ENCODE data around the gene STAU1.
A peak's percentile ranks its signal among the peaks of the same experiment; 100 is the strongest.

Gene STAU1

GRCh38 chr20:49187330-49187850, 744 bp downstream of the STAU1 start:
- H3K23ac ChIP-seq (ENCODE audit: low read length): peak overlapping the region; percentile 25
- H3K9ac ChIP-seq (ENCODE audit: low read length): peak overlapping the region; percentile 85
- no peak overlapping the region for H2AFZ ChIP-seq (ENCODE audit: insufficient read depth, low read length, poor library complexity)
- peak overlapping the region; percentile 94 for H4K91ac ChIP-seq (ENCODE audit: low read depth, low read length)
- peak overlapping the region; percentile 95 for H3K4ac ChIP-seq (ENCODE audit: low read depth, low read length)
- peak overlapping the region; percentile 89 for H3K4me3 ChIP-seq (ENCODE audit: low read depth, low read length)
- H3K79me2 ChIP-seq (ENCODE audit: control insufficient read depth, insufficient read depth, low read length, poor library complexity): peaks cover 21% of the 10 kb centered on the region
- DNase-seq: no peak
- peak overlapping the region; percentile 95 for H3K4me2 ChIP-seq (ENCODE audit: low read length)
- no peak overlapping the region for H2BK12ac ChIP-seq (ENCODE audit: low read length)
- no CpG with 5 or more reads among the region's 29 CpGs for WGBS (ENCODE audit: extremely low coverage, insufficient coverage, insufficient read length)
- H3K9me3 ChIP-seq (ENCODE audit: insufficient read depth, low read depth, low read length): no peaks in the 10 kb centered on the region
- H4K12ac ChIP-seq (ENCODE audit: low read depth, low read length): no peak overlapping the region
- H2AK5ac ChIP-seq (ENCODE audit: low read length): no peak overlapping the region
- H4K8ac ChIP-seq (ENCODE audit: low read depth, low read length): peak overlapping the region; percentile 95
- H3K27me3 ChIP-seq (ENCODE audit: insufficient read depth, low read length): no peaks in the 10 kb centered on the region
- no peaks in the 10 kb centered on the region for H3K4me1 ChIP-seq (ENCODE audit: control insufficient read depth in 1 of 2, insufficient read depth in 2 of 2, low read length in 2 of 2)
- H2BK120ac ChIP-seq (ENCODE audit: insufficient read depth, low read length, poor library complexity): peak overlapping the region; percentile 58
- H3K14ac ChIP-seq (ENCODE audit: low read length): peak overlapping the region; percentile 96
- peaks cover 2 to 5% of the 10 kb centered on the region in 2 experiments for H3K36me3 ChIP-seq (ENCODE audit: control insufficient read depth in 1 of 2, insufficient read depth in 2 of 2, low read length in 2 of 2)
- H3K79me1 ChIP-seq (ENCODE audit: low read length): peaks cover 8% of the 10 kb centered on the region
- H3K18ac ChIP-seq (ENCODE audit: low read length): peak overlapping the region; percentile 97
- peak overlapping the region; percentile 88 for H3K27ac ChIP-seq (ENCODE audit: low read depth, low read length)
- H2BK5ac ChIP-seq (ENCODE audit: low read depth, low read length, poor library complexity): peak overlapping the region; percentile 96

DNA sequence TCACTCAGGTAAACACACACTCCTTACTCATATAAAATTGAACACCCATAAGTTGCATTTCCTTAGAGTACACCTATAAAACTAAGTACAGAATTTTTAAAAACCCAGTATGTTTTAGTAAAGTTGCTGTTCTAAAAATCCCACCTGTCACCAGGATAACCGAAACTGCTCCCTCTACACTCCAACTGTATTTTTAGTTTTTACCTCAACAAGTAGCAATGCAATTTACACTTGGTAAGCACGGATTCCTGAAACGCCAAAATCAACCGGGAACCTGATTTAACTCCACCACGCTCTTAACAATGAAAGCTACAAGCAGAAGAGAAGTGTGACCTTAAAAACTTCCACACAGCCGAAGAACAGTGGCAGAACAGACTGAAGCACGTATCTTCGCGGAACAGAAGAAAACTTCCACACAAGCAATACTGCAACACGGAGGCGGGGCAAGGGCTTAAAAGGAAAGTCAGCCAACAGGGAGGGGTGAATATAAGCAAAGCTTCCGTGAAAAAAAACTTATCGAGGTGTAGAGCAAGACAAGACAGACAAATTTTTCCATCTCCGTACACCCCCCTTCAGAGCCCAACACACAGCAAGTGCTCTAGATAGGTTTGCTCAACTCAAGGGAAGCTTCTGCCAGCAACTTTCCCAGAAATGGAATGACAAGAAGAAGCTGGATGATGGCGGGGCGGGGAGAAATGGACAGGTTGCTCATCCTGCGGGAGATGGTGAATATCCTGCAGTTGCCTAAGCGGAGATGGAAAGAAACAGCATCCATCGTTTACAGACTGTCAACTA, 1.4 kb downstream of the STAU1 start:
- H3K18ac ChIP-seq (ENCODE audit: low read length): peak overlapping the region; percentile 23
- no peak overlapping the region for H3K23ac ChIP-seq (ENCODE audit: low read length)
- DNase-seq: peak; percentile 54 to 55
- H3K9ac ChIP-seq (ENCODE audit: low read length): peak overlapping the region; percentile 85
- no peaks in the 10 kb centered on the region for H3K9me3 ChIP-seq (ENCODE audit: insufficient read depth, low read depth, low read length)
- peak overlapping the region; percentile 95 for H3K4ac ChIP-seq (ENCODE audit: low read depth, low read length)
- no peak overlapping the region for H4K12ac ChIP-seq (ENCODE audit: low read depth, low read length)
- H3K4me1 ChIP-seq (ENCODE audit: control insufficient read depth in 1 of 2, insufficient read depth in 2 of 2, low read length in 2 of 2): no peaks in the 10 kb centered on the region
- no peak overlapping the region for H2AK5ac ChIP-seq (ENCODE audit: low read length)
- peak overlapping the region; percentile 95 for H3K4me2 ChIP-seq (ENCODE audit: low read length)
- no CpG with 5 or more reads among the region's 19 CpGs for WGBS (ENCODE audit: extremely low coverage, insufficient coverage, insufficient read length)
- no peak overlapping the region for H2BK12ac ChIP-seq (ENCODE audit: low read length)
- peak overlapping the region; percentile 89 for H3K4me3 ChIP-seq (ENCODE audit: low read depth, low read length)
- H3K14ac ChIP-seq (ENCODE audit: low read length): no peak overlapping the region
- H3K27me3 ChIP-seq (ENCODE audit: insufficient read depth, low read length): no peaks in the 10 kb centered on the region
- H3K79me2 ChIP-seq (ENCODE audit: control insufficient read depth, insufficient read depth, low read length, poor library complexity): peaks cover 21% of the 10 kb centered on the region
- no peak overlapping the region for H2BK5ac ChIP-seq (ENCODE audit: low read depth, low read length, poor library complexity)
- H2BK120ac ChIP-seq (ENCODE audit: insufficient read depth, low read length, poor library complexity): no peak overlapping the region
- H3K27ac ChIP-seq (ENCODE audit: low read depth, low read length): no peak overlapping the region
- H2AFZ ChIP-seq (ENCODE audit: insufficient read depth, low read length, poor library complexity): peak overlapping the region; percentile 30
- H3K79me1 ChIP-seq (ENCODE audit: low read length): peaks cover 8% of the 10 kb centered on the region
- H4K91ac ChIP-seq (ENCODE audit: low read depth, low read length): no peak overlapping the region
- no peak overlapping the region for H4K8ac ChIP-seq (ENCODE audit: low read depth, low read length)
- H3K36me3 ChIP-seq (ENCODE audit: control insufficient read depth in 1 of 2, insufficient read depth in 2 of 2, low read length in 2 of 2): peaks cover 2 to 5% of the 10 kb centered on the region in 2 experiments

DNA sequence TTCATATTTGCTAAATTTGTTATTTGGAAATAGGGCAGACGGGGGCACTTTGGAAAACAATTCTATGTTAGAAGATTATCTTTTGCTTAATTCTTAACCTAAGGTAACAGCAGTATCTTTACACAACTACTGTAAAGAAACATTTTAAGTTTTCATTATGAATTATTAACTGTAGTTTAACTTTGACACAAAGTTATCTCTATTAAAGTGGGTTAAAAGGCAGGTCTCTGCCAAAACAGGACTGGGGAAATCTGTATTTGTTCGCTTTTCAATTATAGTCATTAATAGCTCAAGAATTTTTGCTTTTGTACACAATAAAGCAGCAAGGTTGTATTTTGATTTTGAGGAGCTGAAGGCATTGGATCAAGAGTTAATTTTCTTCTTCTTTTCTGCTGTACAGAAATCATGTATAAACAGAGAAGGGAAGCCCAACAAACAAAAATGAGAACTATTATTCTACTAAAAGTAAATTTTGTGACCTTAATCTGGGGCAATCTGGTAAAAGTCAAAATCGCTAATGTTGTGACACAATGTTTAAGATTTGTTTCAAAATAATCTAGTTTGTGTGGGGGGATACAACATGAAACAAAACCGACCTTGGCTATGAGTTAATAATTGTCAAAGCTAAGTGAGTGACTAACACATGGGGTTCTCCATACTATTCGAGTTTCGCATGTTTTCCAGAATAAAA, 2.9 kb downstream of the STAU1 start:
- Histone ChIP-seq H3K27me3 (ENCODE audit: insufficient read depth, low read length) (no peaks in the 10 kb centered on the region), H3K4me3 (ENCODE audit: low read depth, low read length) (no peak overlapping the region)
- WGBS (ENCODE audit: extremely low coverage, insufficient coverage, insufficient read length): no CpG with 5 or more reads among the region's 6 CpGs

DNA sequence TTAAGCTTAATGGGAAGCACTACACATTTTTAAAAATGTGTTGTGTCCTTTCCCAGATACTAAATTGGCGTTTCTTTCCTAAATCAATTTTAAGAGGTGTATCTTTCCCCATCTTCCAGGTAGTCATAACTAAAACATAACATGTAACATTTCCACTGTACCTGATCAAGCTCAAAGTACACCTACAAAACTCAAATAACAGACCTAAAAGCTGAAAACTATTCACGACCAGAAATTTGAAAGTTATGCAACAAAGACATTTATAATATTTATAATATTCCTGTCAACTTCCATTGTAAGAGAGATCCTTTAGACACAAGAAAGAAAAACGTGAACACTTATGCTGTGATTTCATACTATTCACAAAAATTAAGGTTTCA, 3.5 kb downstream of the STAU1 start:
- Histone ChIP-seq H3K9ac (ENCODE audit: low read length) (no peak overlapping the region), H3K27me3 (ENCODE audit: insufficient read depth, low read length) (no peaks in the 10 kb centered on the region)
- WGBS (ENCODE audit: extremely low coverage, insufficient coverage, insufficient read length): no CpG with 5 or more reads among the region's 3 CpGs

More for the DNA sequence above, 2.9 kb downstream of the STAU1 start:
- H2BK12ac ChIP-seq (ENCODE audit: low read length): no peak overlapping the region
- H3K14ac ChIP-seq (ENCODE audit: low read length): no peak overlapping the region
- H2BK120ac ChIP-seq (ENCODE audit: insufficient read depth, low read length, poor library complexity): no peak overlapping the region
- H3K4ac ChIP-seq (ENCODE audit: low read depth, low read length): no peak overlapping the region
- no peak overlapping the region for H3K9ac ChIP-seq (ENCODE audit: low read length)
- peaks cover 8% of the 10 kb centered on the region for H3K79me1 ChIP-seq (ENCODE audit: low read length)
- no peaks in the 10 kb centered on the region for H3K9me3 ChIP-seq (ENCODE audit: insufficient read depth, low read depth, low read length)
- H4K8ac ChIP-seq (ENCODE audit: low read depth, low read length): no peak overlapping the region
- H3K79me2 ChIP-seq (ENCODE audit: control insufficient read depth, insufficient read depth, low read length, poor library complexity): peaks cover 21% of the 10 kb centered on the region
- H3K36me3 ChIP-seq (ENCODE audit: control insufficient read depth in 1 of 2, insufficient read depth in 2 of 2, low read length in 2 of 2): peaks cover 2 to 5% of the 10 kb centered on the region in 2 experiments
- H2AK5ac ChIP-seq (ENCODE audit: low read length): no peak overlapping the region
- no peak overlapping the region for H2AFZ ChIP-seq (ENCODE audit: insufficient read depth, low read length, poor library complexity)
- H3K4me2 ChIP-seq (ENCODE audit: low read length): no peak overlapping the region
- no peak overlapping the region for H3K27ac ChIP-seq (ENCODE audit: low read depth, low read length)
- peaks cover 0 to 1% of the 10 kb centered on the region in 2 experiments for H3K4me1 ChIP-seq (ENCODE audit: control insufficient read depth in 1 of 2, insufficient read depth in 2 of 2, low read length in 2 of 2)
- H3K18ac ChIP-seq (ENCODE audit: low read length): no peak overlapping the region
- H4K91ac ChIP-seq (ENCODE audit: low read depth, low read length): no peak overlapping the region
- H3K23ac ChIP-seq (ENCODE audit: low read length): no peak overlapping the region
- no peak overlapping the region for H2BK5ac ChIP-seq (ENCODE audit: low read depth, low read length, poor library complexity)
- no peak overlapping the region for H4K12ac ChIP-seq (ENCODE audit: low read depth, low read length)
- no peak for DNase-seq

More for the DNA sequence above, 3.5 kb downstream of the STAU1 start:
- Histone ChIP-seq H2AFZ (ENCODE audit: insufficient read depth, low read length, poor library complexity) (no peak overlapping the region), H3K18ac (ENCODE audit: low read length) (no peak overlapping the region), H2BK120ac (ENCODE audit: insufficient read depth, low read length, poor library complexity) (no peak overlapping the region), H3K14ac (ENCODE audit: low read length) (no peak overlapping the region), H4K8ac (ENCODE audit: low read depth, low read length) (no peak overlapping the region), H4K12ac (ENCODE audit: low read depth, low read length) (no peak overlapping the region), H2BK5ac (ENCODE audit: low read depth, low read length, poor library complexity) (no peak overlapping the region), H2BK12ac (ENCODE audit: low read length) (no peak overlapping the region), H3K27ac (ENCODE audit: low read depth, low read length) (no peak overlapping the region), H3K23ac (ENCODE audit: low read length) (no peak overlapping the region), H3K79me1 (ENCODE audit: low read length) (peaks cover 8% of the 10 kb centered on the region), H3K4me1 (ENCODE audit: control insufficient read depth in 1 of 2, insufficient read depth in 2 of 2, low read length in 2 of 2) (peaks cover 0 to 2% of the 10 kb centered on the region in 2 experiments), H3K4me3 (ENCODE audit: low read depth, low read length) (no peak overlapping the region), H3K36me3 (ENCODE audit: control insufficient read depth in 1 of 2, insufficient read depth in 2 of 2, low read length in 2 of 2) (peaks cover 2 to 5% of the 10 kb centered on the region in 2 experiments), H3K79me2 (ENCODE audit: control insufficient read depth, insufficient read depth, low read length, poor library complexity) (peaks cover 21% of the 10 kb centered on the region), H3K9me3 (ENCODE audit: insufficient read depth, low read depth, low read length) (no peaks in the 10 kb centered on the region), H4K91ac (ENCODE audit: low read depth, low read length) (no peak overlapping the region), H2AK5ac (ENCODE audit: low read length) (no peak overlapping the region), H3K4ac (ENCODE audit: low read depth, low read length) (no peak overlapping the region), H3K4me2 (ENCODE audit: low read length) (no peak overlapping the region)
- DNase-seq: no peak
